Dedifferentiated amniotic fluid mesenchymal stem cell (primary cell): Measurements from ENCODE around the gene TNS1.
"Not testable (repeated sequence)": the region's sequence is repeated elsewhere in the genome, so short reads cannot be mapped to it uniquely, and the experiment has no call there.

Experiments
- DNase-seq: peaks from one replicate; pipeline ENCODE4 v3.0.0-alpha.2; 2016; ENCODE audit errors: extremely low spot score

Gene TNS1

GRCh38 chr2:217813828-217814227, 189.0 kb downstream of the TNS1 start:
- no peak for DNase-seq

GRCh38 chr2:217812170-217812569, 190.6 kb downstream of the TNS1 start:
- no peak for DNase-seq

GRCh38 chr2:217810260-217810659, 192.5 kb downstream of the TNS1 start:
- no peak for DNase-seq

GRCh38 chr2:217809736-217810135, 193.1 kb downstream of the TNS1 start:
- DNase-seq, result no peak

GRCh38 chr2:217808967-217809366, 193.8 kb downstream of the TNS1 start:
- DNase-seq, result not testable (repeated sequence)

GRCh38 chr2:217808326-217808725, 194.5 kb downstream of the TNS1 start:
- DNase-seq, result no peak

GRCh38 chr2:217807753-217808152, 195.0 kb downstream of the TNS1 start:
- no peak for DNase-seq

- DNase-seq, result no peak
Observed at GRCh38 chr2:217807025-217807424, 195.8 kb downstream of the TNS1 start.

- DNase-seq, result no peak
Observed at GRCh38 chr2:217806482-217806765, 196.4 kb downstream of the TNS1 start.

GRCh38 chr2:217805668-217806481, 196.9 kb downstream of the TNS1 start:
- no peak for DNase-seq

- DNase-seq, result no peak
Observed at GRCh38 chr2:217804791-217805667, 197.8 kb downstream of the TNS1 start.

GRCh38 chr2:217804338-217804737, 198.5 kb downstream of the TNS1 start:
- DNase-seq, result no peak

- DNase-seq, result no peak
Observed at GRCh38 chr2:217803653-217803960, 199.2 kb downstream of the TNS1 start.

- DNase-seq, result no peak
Observed at GRCh38 chr2:217802876-217803652, 199.7 kb downstream of the TNS1 start.

- DNase-seq, result no peak
Observed at GRCh38 chr2:217802266-217802665, 200.5 kb downstream of the TNS1 start.

GRCh38 chr2:217801711-217802110, 201.1 kb downstream of the TNS1 start:
- no peak for DNase-seq

- DNase-seq, result no peak
Observed at GRCh38 chr2:217801115-217801531, 201.7 kb downstream of the TNS1 start.

- no peak for DNase-seq
Observed at GRCh38 chr2:217800433-217801114, 202.2 kb downstream of the TNS1 start.

GRCh38 chr2:217799563-217800432, 203.0 kb downstream of the TNS1 start:
- no peak for DNase-seq

GRCh38 chr2:217798743-217799562, 203.8 kb downstream of the TNS1 start:
- DNase-seq, result no peak
